HepG2 (cell line): ENCODE data around the gene OPA3. TPM values are rescaled to one million over a fixed set of nuclear protein-coding genes. Genes with fewer than 3 reads are reported as not detected.

Experiments used
- ATAC-seq: fragments of 200-7000 bp; cut with Tn5 transposase; 3 replicates; pipeline ENCODE4 v1.9.1; 2020; ENCODE audit warnings: mild to moderate bottlenecking, moderate library complexity
- BruUV-seq: library from RNA; stranded (reverse); fragments of 400-500 nt; replicated peaks from 2 replicates; lab custom pipeline; 2021; lab: Mats Ljungman, UMichigan
- CTCF ChIA-PET: fragments of 300-600 bp; formaldehyde crosslinking; extraction: SDS; loops from one replicate; lab custom pipeline; 2021; ENCODE audit warnings: low total read pairs, inconsistent platforms, low intra/inter-chr PET ratio; lab: Yijun Ruan, JAX
- POLR2A ChIA-PET: fragments of 350-600 bp; sonication (Branson Sonifier 250); formaldehyde crosslinking; loops from one replicate; lab custom pipeline; 2020; ENCODE audit warnings: antibody characterized with exemption, inconsistent platforms; lab: Yijun Ruan, JAX
- DNase-seq: peaks from one replicate; pipeline ENCODE4 v3.0.0-alpha.2; 2015; ENCODE audit warnings: low spot score
- FAIRE-seq: peaks from 3 replicates; lab custom pipeline; 2011; peaks lifted over from hg19 to GRCh38; lab: Jason Lieb, UNC
- H2AFZ ChIP-seq: one replicate; pipeline ENCODE4 v1.6.1; 2011; ENCODE audit warnings: low read length, inconsistent platforms
- H3K27ac ChIP-seq: fragments of 300-600 bp; 3 replicates; pipeline ENCODE4 v1.8.0; 2011; ENCODE audit warnings: mixed run types, mild to moderate bottlenecking, mixed read lengths, low read length, inconsistent platforms; ENCODE audit not compliant: insufficient read depth; ENCODE audit errors: extremely low read length
- H3K27me3 ChIP-seq, 2 experiments: fragments of 200-600 bp in 1 of 2; 2 replicates in 1 of 2; 3 replicates in 1 of 2; pipeline versions ENCODE4 v1.6.0 to v1.8.0; 2011; ENCODE audit warnings: low read length in 2 of 2, mild to moderate bottlenecking in 2 of 2, moderate library complexity in 2 of 2, inconsistent platforms in 1 of 2; ENCODE audit not compliant: insufficient read depth in 2 of 2, control insufficient read depth in 1 of 2
- H3K36me3 ChIP-seq, 2 experiments: fragments of 200-600 bp in 1 of 2; replicated peaks in 1 of 2; 2 replicates in 1 of 2; 3 replicates in 1 of 2; pipeline versions ENCODE4 v1.5.1 to v1.8.0; 2011; ENCODE audit warnings: low read length in 2 of 2, inconsistent platforms in 1 of 2; ENCODE audit not compliant: insufficient read depth in 2 of 2, control insufficient read depth in 1 of 2
- H3K4me1 ChIP-seq: 2 replicates; pipeline ENCODE4 v1.5.1; 2012; ENCODE audit warnings: low read length, inconsistent platforms; ENCODE audit not compliant: insufficient read depth
- H3K4me2 ChIP-seq: 2 replicates; pipeline ENCODE4 v1.6.0; 2011; ENCODE audit warnings: low read depth, low read length, inconsistent platforms
- H3K4me3 ChIP-seq, 3 experiments: fragments of 200-600 bp in 1 of 3; sonication (generic), shearing (Covaris generic) in 1 of 3; replicated peaks in 1 of 3; 2 replicates each; pipeline ENCODE4 v1.5.1; 2011 to 2016; ENCODE audit warnings: low read length in 3 of 3, inconsistent platforms in 2 of 3, low read depth in 2 of 3, mild to moderate bottlenecking in 2 of 3, control low read depth in 1 of 3, mixed read lengths in 1 of 3; ENCODE audit not compliant: insufficient read depth in 1 of 3
- H3K79me2 ChIP-seq: one replicate; pipeline ENCODE4 v1.6.1; 2011; ENCODE audit warnings: low read length, inconsistent platforms; ENCODE audit not compliant: insufficient read depth
- H3K9ac ChIP-seq: 2 replicates; pipeline ENCODE4 v1.6.0; 2011; ENCODE audit warnings: mild to moderate bottlenecking, low read depth, low read length, inconsistent platforms; ENCODE audit not compliant: insufficient read depth
- H3K9me3 ChIP-seq: 2 replicates; pipeline ENCODE4 v1.5.1; 2012; ENCODE audit warnings: mild to moderate bottlenecking, low read length
- H4K20me1 ChIP-seq: 2 replicates; pipeline ENCODE4 v1.6.0; 2011; ENCODE audit warnings: inconsistent platforms, mild to moderate bottlenecking, low read length, moderate library complexity; ENCODE audit not compliant: insufficient read depth
- ATF4 ChIP-seq, 2 experiments: fragments of 450-650 bp in 1 of 2; sonication (generic) in 1 of 2; formaldehyde crosslinking; IDR thresholded peaks; 2 replicates each; pipeline versions ENCODE4 v1.5.0 to v1.8.0; 2020 to 2022; ENCODE audit warnings: mild to moderate bottlenecking in 1 of 2, missing genetic modification reagents in 1 of 2
- ETV6 ChIP-seq: sonication (generic); formaldehyde crosslinking; conservative IDR thresholded peaks from 2 replicates; pipeline ENCODE4 v1.4.0; 2020; ENCODE audit warnings: missing genetic modification reagents
- GATAD1 ChIP-seq: IDR thresholded peaks from 2 replicates; pipeline ENCODE4 v1.6.1; 2016; ENCODE audit warnings: missing genetic modification reagents, missing compliant biosample characterization
- HMG20A ChIP-seq: IDR thresholded peaks from 2 replicates; pipeline ENCODE4 v1.6.1; 2016; ENCODE audit warnings: borderline replicate concordance
- MED8 ChIP-seq: sonication (generic); formaldehyde crosslinking; IDR thresholded peaks from 2 replicates; pipeline ENCODE4 v1.8.1; 2023; ENCODE audit warnings: mild to moderate bottlenecking, missing genetic modification reagents; ENCODE audit not compliant: insufficient replicate concordance
- MTF1 ChIP-seq: sonication (generic); formaldehyde crosslinking; IDR thresholded peaks from 2 replicates; pipeline ENCODE4 v1.5.0; 2020; ENCODE audit warnings: missing genetic modification reagents
- SETDB1 ChIP-seq: sonication (generic); formaldehyde crosslinking; IDR thresholded peaks from 2 replicates; pipeline ENCODE4 v1.5.1; 2020; ENCODE audit warnings: missing genetic modification reagents, mild to moderate bottlenecking, borderline replicate concordance
- SP2 ChIP-seq: sonication (generic); formaldehyde crosslinking; IDR thresholded peaks from 2 replicates; pipeline ENCODE4 v1.5.1; 2020; ENCODE audit warnings: mild to moderate bottlenecking, missing genetic modification reagents
- TGIF2 ChIP-seq: IDR thresholded peaks from 2 replicates; pipeline ENCODE4 v1.6.1; 2016; ENCODE audit warnings: control low read depth, missing compliant biosample characterization
- ZNF768 ChIP-seq: sonication (generic); formaldehyde crosslinking; IDR thresholded peaks from 2 replicates; pipeline ENCODE4 v1.4.0; 2020; ENCODE audit warnings: missing genetic modification reagents
- WGBS: methylation state at CpG from one replicate; pipeline ENCODE4 v1.1.6; 2017; ENCODE audit warnings: low lambda C conversion rate; 5-methylcytosine and 5-hydroxymethylcytosine counted together
- in situ Hi-C: cut with HindIII; loops from 2 replicates; pipeline ENCODE4 v1.10.0; 2017; ENCODE audit warnings: low pct_unique_long_range_greater_than_20kb; ENCODE audit not compliant: extremely low pct_ligation_motif_present
- intact Hi-C: fragments of 100-400 bp; cut with micrococcal nuclease; formaldehyde crosslinking; loops from one replicate; pipeline ENCODE4 v1.10.0; 2022; ENCODE audit not compliant: unreplicated experiment
- polyA plus RNA-seq, 8 experiments: library from polyadenylated mRNA; depleted of rRNA in 3 of 8; stranded (reverse) in 7 of 8; unstranded in 1 of 8; fragments of >200 nt; fragmentation: Illumina TruSeq in 4 of 8; extraction: Trizol in 4 of 8; gene quantifications; 2 replicates each; pipeline versions ENCODE4 v1.2.1 to v1.2.3, GENCODE V29; 2011 to 2016; ENCODE audit warnings: low read depth in 4 of 8, missing spikeins in 1 of 8, mixed read lengths in 1 of 8; ENCODE audit not compliant: insufficient read depth in 1 of 8
- total RNA-seq, 5 experiments: library from RNA; depleted of rRNA; stranded (reverse); fragments of >200 nt; fragmentation: Illumina TruSeq; extraction: Trizol; gene quantifications; 2 replicates each; pipeline ENCODE4 v1.2.3, GENCODE V29; 2016; ENCODE audit warnings: low read depth in 1 of 5
- TF ChIP-seq, protein P1 (sequence below): sonication (generic); formaldehyde crosslinking; IDR thresholded peaks from 2 replicates; pipeline ENCODE4 v1.9.0; 2021; ENCODE audit warnings: missing genetic modification reagents, borderline replicate concordance
- TF ChIP-seq, protein P2 (sequence below): sonication (generic); formaldehyde crosslinking; IDR thresholded peaks from 2 replicates; pipeline ENCODE4 v1.8.0; 2022; ENCODE audit warnings: mild to moderate bottlenecking, missing genetic modification reagents, moderate library complexity
- TF ChIP-seq, protein P3 (sequence below): sonication (generic); formaldehyde crosslinking; IDR thresholded peaks from 2 replicates; pipeline ENCODE4 v1.4.0; 2020; ENCODE audit warnings: missing genetic modification reagents

The OPA3 gene
- total and polyA plus RNA-seq, 2 of the 13 experiments (the other 11 are each of a cell fraction or from before 2014, with no cell fraction given), result 8.3 to 17.7 TPM

DNA sequence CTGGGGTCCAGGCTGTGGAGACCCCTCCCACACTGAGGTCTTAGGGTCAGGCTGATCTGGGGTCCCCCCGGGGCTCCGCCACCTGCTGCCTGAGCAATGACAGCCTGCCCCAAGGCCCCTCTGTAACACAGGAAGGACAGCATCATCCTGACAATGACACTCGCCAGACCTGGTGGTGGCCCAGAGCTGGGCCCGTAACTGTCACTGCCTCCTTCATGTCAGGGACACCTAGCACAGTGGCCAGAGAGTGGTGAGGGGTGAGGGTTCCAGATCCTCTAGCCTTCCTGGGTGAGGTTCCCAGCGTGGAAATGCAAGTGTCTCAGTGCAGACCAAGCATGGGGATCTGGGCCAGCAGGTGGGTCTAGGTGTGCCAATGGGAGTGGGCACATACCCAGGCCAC, 27.8 kb downstream of the OPA3 start:
- Histone ChIP-seq H3K4me1 (no peaks in the 10 kb centered on the region), H3K9ac (no peak overlapping the region), H3K79me2 (no peaks in the 10 kb centered on the region), H3K27me3 (no peaks in the 10 kb centered on the region), H3K27ac (no peak overlapping the region), H3K4me2 (no peak overlapping the region), H3K9me3 (no peaks in the 10 kb centered on the region), H3K4me3 (no peak overlapping the region), H3K36me3 (peaks cover 3 to 12% of the 10 kb centered on the region in 2 experiments; a peak in 3 of 5 replicates), H2AFZ (no peak overlapping the region), H4K20me1 (no peaks in the 10 kb centered on the region)
- in situ Hi-C loops, result loop anchor here (5.0 kb wide), 1 partner anchor 35 kb away; no protein-coding TSS in a partner anchor
- BruUV-seq, result no TSS peak
- no peak for ATAC-seq
- intact Hi-C loops, result loop anchor here (5.0 kb wide), 1 partner anchor 35 kb away; no protein-coding TSS in a partner anchor
- CTCF ChIA-PET, result no interaction called here
- no peak for TF ChIP-seq HMG20A (CRISPR knock-in tag)
- TF ChIP-seq, protein P1, sequence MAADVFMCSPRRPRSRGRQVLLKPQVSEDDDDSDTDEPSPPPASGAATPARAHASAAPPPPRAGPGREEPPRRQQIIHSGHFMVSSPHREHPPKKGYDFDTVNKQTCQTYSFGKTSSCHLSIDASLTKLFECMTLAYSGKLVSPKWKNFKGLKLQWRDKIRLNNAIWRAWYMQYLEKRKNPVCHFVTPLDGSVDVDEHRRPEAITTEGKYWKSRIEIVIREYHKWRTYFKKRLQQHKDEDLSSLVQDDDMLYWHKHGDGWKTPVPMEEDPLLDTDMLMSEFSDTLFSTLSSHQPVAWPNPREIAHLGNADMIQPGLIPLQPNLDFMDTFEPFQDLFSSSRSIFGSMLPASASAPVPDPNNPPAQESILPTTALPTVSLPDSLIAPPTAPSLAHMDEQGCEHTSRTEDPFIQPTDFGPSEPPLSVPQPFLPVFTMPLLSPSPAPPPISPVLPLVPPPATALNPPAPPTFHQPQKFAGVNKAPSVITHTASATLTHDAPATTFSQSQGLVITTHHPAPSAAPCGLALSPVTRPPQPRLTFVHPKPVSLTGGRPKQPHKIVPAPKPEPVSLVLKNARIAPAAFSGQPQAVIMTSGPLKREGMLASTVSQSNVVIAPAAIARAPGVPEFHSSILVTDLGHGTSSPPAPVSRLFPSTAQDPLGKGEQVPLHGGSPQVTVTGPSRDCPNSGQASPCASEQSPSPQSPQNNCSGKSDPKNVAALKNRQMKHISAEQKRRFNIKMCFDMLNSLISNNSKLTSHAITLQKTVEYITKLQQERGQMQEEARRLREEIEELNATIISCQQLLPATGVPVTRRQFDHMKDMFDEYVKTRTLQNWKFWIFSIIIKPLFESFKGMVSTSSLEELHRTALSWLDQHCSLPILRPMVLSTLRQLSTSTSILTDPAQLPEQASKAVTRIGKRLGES (CRISPR knock-in tag), result no peak
- TF ChIP-seq MED8 (CRISPR knock-in tag), result no peak
- no peak for FAIRE-seq
- 100% methylated on average over 2 of the region's 5 CpGs for WGBS
- no peak for DNase-seq
- POLR2A ChIA-PET, result no interaction called here

GRCh38 chr19:45554481-45554880, 30.1 kb downstream of the OPA3 start:
- no peak for DNase-seq
- H3K4me2 ChIP-seq, result no peak overlapping the region
- H3K79me2 ChIP-seq, result no peaks in the 10 kb centered on the region
- intact Hi-C loops, result no loop called here
- no peak overlapping the region for H3K4me3 ChIP-seq
- no peak for ATAC-seq
- no TSS peak for BruUV-seq
- H3K36me3 ChIP-seq, result peaks cover 3 to 12% of the 10 kb centered on the region in 2 experiments; a peak in 3 of 5 replicates
- no peak overlapping the region for H2AFZ ChIP-seq
- POLR2A ChIA-PET, result no interaction called here
- no peaks in the 10 kb centered on the region for H3K4me1 ChIP-seq
- no peak for FAIRE-seq
- in situ Hi-C loops, result no loop called here
- no peak overlapping the region for H3K9ac ChIP-seq
- H3K27me3 ChIP-seq, result no peaks in the 10 kb centered on the region
- no peaks in the 10 kb centered on the region for H3K9me3 ChIP-seq
- CTCF ChIA-PET, result no interaction called here
- WGBS, result 100% methylated on average over 1 of the region's 1 CpG
- no peak overlapping the region for H3K27ac ChIP-seq
- no peaks in the 10 kb centered on the region for H4K20me1 ChIP-seq
- TF ChIP-seq, protein P2, sequence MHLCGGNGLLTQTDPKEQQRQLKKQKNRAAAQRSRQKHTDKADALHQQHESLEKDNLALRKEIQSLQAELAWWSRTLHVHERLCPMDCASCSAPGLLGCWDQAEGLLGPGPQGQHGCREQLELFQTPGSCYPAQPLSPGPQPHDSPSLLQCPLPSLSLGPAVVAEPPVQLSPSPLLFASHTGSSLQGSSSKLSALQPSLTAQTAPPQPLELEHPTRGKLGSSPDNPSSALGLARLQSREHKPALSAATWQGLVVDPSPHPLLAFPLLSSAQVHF (CRISPR knock-in tag), result no peak
- TF ChIP-seq ZNF768 (CRISPR knock-in tag), result no peak
- TF ChIP-seq, protein P3, sequence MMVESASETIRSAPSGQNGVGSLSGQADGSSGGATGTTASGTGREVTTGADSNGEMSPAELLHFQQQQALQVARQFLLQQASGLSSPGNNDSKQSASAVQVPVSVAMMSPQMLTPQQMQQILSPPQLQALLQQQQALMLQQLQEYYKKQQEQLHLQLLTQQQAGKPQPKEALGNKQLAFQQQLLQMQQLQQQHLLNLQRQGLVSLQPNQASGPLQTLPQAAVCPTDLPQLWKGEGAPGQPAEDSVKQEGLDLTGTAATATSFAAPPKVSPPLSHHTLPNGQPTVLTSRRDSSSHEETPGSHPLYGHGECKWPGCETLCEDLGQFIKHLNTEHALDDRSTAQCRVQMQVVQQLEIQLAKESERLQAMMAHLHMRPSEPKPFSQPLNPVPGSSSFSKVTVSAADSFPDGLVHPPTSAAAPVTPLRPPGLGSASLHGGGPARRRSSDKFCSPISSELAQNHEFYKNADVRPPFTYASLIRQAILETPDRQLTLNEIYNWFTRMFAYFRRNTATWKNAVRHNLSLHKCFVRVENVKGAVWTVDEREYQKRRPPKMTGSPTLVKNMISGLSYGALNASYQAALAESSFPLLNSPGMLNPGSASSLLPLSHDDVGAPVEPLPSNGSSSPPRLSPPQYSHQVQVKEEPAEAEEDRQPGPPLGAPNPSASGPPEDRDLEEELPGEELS (CRISPR knock-in tag), result no peak
- no peak for TF ChIP-seq GATAD1 (CRISPR knock-in tag)
- TF ChIP-seq TGIF2 (CRISPR knock-in tag), result no peak
- no peak for TF ChIP-seq ATF4 (CRISPR knock-in tag; IDR thresholded peaks at IDR 0.05)
- TF ChIP-seq SP2 (CRISPR knock-in tag), result no peak
- no peak for TF ChIP-seq MTF1 (CRISPR knock-in tag)
- no peak for TF ChIP-seq SETDB1 (CRISPR knock-in tag)
- TF ChIP-seq ETV6, result no peak
